Left cardiac atrium (tissue), 4 donors: Measurements from ENCODE around the gene SERTM2. TPM values are rescaled to one million over a fixed set of nuclear protein-coding genes. Genes with fewer than 3 reads are reported as not detected.
"Not testable (repeated sequence)": the region's sequence is repeated elsewhere in the genome, so short reads cannot be mapped to it uniquely, and the experiment has no call there.

Experiments used
- ATAC-seq, 2 donors: fragments of 200-7000 bp; cut with Tn5 transposase; one replicate each; pipeline ENCODE4 v1.9.1; 2020; ENCODE audit warnings: mild to moderate bottlenecking in 2 of 2, moderate library complexity in 2 of 2
- DNase-seq: peaks from one replicate; pipeline ENCODE4 v3.0.0-alpha.2; 2020
- intact Hi-C, 2 donors: fragments of 100-400 bp; cut with DNase I; formaldehyde crosslinking; loops; one replicate each; pipeline versions ENCODE4 v1.14.1 to v1.15.1; 2022 to 2023
- total RNA-seq, 2 donors: library from RNA; stranded (reverse); fragmentation: NEBNext Ultra II Directional; extraction: Animal tissue kit (Norgen Biotek cat#: 25700); gene quantifications; one replicate each; pipeline ENCODE4 v1.2.1, GENCODE V29; 2021
- donor health status: DM: no; HTN: yes; CAD: no.
- donor health status: DM: no; HTN: yes; CAD: no; lungs with severe emphysema.
- donor health status: DM: yes; HTN: yes; CAD: no.
- donor health status: Dilated cardiomyopathy.

The SERTM2 gene
- total RNA-seq, 2 donors from 2014 or later = not detected

GRCh38 chrX:111549235-111549634 is 37.8 kb downstream of the SERTM2 start:
- intact Hi-C loops, ATAC-seq, DNase-seq: not testable (repeated sequence)

GRCh38 chrX:111555406-111555958 is 44.0 kb downstream of the SERTM2 start:
- intact Hi-C loops = no loop called here
- ATAC-seq = no peak
- DNase-seq = no peak

DNA sequence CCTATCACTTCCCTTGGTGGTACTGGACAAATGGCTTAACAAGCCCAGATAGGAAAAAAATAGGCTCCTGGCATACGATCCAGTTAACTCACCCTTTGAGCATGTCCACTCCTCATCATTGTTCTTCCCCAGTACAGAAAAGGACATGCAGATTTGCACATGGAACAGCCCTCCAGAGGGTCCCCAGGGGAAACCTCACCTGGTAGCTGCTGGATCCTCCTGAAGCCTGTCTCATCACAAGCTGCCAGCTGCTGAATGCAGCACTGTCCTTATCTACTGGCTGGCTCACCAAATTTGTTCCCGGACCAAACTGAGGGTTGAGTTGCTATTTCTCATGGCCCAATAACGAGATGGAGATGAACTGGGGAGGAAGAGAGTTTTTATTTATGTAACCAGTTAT is 49.4 kb downstream of the SERTM2 start:
- intact Hi-C loops = no loop called here
- DNase-seq = no peak

DNA sequence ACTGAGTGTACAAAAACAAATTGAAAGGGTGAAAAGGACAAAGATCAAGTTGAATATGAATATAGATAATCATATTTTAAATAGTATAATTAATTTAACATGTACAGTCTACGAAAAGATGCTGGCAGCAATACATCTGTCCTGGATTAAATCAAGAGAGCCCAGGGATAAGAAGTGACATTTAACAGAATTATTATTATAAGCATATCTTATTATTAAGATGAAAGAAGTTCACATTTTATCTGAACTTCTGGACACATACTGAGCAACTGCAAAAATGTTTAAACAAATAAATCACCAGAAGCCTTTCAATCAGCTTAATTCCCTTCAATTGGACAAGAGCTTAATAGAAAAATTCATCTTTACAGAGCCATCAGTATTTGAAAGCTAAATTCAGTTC is 50.4 kb downstream of the SERTM2 start:
- no peak for DNase-seq
- ATAC-seq = no peak
- intact Hi-C loops = no loop called here

More for the DNA sequence above, 49.4 kb downstream of the SERTM2 start:
- no peak for ATAC-seq

DNA sequence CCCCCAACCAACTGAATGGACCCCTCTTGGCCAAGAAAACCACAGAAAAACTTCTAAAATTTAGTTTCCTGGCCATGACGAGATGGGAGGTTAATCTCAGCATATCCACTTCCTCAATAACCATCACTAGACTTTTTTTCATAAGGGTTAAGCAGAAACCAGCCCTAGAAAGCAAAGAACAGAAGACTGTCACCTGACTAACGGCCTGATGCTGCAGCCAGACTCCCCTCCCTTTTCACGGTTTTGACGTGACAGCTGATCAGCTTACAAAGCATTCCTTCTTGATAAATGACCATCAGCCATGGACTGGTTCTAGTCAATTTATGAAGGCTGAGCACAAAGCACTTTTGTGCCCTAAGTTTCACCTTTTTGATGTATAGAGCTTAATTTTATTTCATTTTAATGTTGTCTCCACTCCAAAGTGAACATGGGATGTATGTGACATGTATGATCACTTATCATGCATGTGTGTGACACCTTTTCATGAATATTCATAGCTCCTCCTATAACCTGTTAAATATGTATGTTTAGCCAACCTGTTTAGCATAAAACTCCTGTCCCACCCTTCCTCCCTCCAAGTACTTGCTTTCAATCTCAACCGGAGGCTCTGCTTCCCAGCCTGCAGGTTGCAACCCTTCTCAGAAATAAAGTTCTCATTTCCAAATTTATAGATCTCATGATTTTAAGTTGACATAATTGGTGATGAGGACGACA is 56.3 kb downstream of the SERTM2 start:
- DNase-seq (no peak), ATAC-seq (no peak)
- intact Hi-C loops = no loop called here

- intact Hi-C loops = no loop called here
- ATAC-seq = no peak
- DNase-seq = no peak
These were observed 56.9 kb downstream of the SERTM2 start for GRCh38 chrX:111568354-111568753.

DNA sequence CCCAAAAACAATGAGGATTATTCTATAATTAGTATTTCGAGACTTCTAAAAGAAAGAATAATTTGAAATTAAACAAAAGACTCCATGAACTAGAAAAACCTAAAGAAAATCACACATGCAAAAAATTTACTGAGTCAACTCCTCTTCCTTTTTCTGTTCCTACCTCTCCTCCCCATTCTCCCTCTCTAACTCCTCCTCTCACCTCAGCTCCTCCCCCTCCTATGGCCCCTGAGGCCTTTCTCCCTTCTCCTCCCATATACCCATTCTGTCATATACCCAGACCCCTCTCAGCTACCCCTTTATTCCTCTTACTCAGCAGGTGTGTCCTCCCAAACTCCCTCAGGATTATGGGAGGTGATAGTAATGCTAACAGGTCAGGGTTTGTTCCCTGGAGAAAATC is 57.4 kb downstream of the SERTM2 start:
- intact Hi-C loops = no loop called here
- no peak for DNase-seq
- ATAC-seq = no peak

Other genes starting within 250 kb of the SERTM2 start
- under 1 TPM; 0.09 to 0.18 TPM for gene CAPN6, start 241.2 kb upstream of the SERTM2 start, total RNA-seq
- gene DCX, start 99.5 kb upstream of the SERTM2 start, total RNA-seq = not detected
- 10 to 100 TPM; 21.6 to 29.3 TPM for gene ALG13, start 169.5 kb downstream of the SERTM2 start, total RNA-seq